ENCODE measurements around the gene CLMN. TPM values are rescaled to one million over a fixed set of nuclear protein-coding genes. Genes with fewer than 3 reads are reported as not detected.
"Not testable (repeated sequence)": the region's sequence is repeated elsewhere in the genome, so short reads cannot be mapped to it uniquely, and the experiment has no call there.

The CLMN gene
- total and polyA plus RNA-seq, 2 donors, result 0.71 to 1.9 TPM

DNA sequence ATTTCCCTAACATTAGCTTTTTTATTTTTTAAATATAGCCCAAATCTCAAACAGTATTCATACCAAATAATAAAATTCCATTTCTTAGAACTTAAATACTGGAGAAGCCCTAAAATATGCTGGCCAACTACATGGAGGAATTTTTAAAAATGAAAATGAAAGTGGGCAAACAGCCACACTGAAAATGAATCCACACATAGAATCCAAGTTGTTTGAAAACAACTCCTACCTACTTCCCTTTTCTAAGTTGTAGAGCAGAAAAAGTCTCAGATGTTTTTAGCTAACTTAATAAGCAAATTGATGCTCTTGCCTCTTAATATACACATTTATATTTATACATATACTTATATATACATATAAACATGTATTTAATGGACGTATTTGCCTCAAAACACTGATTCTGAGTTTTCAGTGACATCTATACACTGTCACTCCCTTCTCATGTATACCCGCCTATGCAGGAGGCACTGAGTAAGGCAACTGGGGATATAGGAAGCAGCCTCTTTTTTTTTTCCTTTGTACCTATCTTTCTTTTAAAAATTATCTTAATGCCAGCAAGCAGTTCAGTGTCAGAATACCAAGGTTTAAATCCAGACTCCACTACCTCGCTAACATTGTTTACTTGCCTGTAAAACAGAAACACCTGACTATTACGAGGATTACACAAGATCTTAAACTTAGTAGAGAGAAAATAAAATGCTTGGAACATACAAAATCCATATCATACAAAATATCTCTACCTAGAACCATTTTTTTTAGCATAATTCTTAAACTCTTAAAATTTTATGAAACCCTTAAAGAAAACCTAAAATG, 175.7 kb downstream of the CLMN start:
- H3K27me3 ChIP-seq (ENCODE audit: control insufficient read depth in 2 of 2, insufficient read depth in 1 of 2, low read length in 1 of 2), result no peaks in the 10 kb centered on the region
- DNase-seq (ENCODE audit: low read depth in 6 of 9, low spot score in 9 of 9), result peak in 1 of 9 donors; percentile 21
- no peaks in the 10 kb centered on the region for H3K4me1 ChIP-seq (ENCODE audit: control insufficient read depth in 2 of 2, insufficient read depth in 2 of 2, low read length in 2 of 2)
- H3K4me3 ChIP-seq (ENCODE audit: low read length in 2 of 2), result no peak overlapping the region
- 72% methylated on average over 4 of the region's 4 CpGs for WGBS
- no peaks in the 10 kb centered on the region for H3K36me3 ChIP-seq (ENCODE audit: control insufficient read depth in 2 of 2, insufficient read depth in 2 of 2, low read length in 1 of 2)
- H3K9me3 ChIP-seq (ENCODE audit: control insufficient read depth in 2 of 2, insufficient read depth in 1 of 2, low read length in 1 of 2), result peaks cover 0 to 8% of the 10 kb centered on the region in 2 donors
- peak overlapping the region in 1 of 2 donors; percentile 28 for H3K27ac ChIP-seq (ENCODE audit: low read depth in 1 of 2, low read length in 1 of 2)

DNA sequence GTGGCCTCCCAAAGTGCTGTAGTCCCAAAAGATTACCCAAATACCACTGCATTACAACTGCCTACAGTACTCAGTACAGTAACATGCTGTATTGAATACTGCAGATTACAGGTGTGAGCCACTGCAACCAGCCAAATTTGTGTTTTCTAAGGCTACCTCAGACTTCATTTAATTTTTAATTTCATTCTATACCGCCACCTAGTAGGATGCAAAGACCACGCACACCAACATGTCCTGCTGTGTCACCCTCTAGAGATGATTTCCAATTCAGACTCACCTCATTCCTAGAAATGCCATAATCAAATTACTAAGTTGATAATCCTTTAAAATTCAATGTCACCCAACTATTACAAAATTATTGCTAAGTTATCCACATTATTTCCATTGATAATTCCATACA, 177.5 kb downstream of the CLMN start:
- Histone ChIP-seq H3K27ac (ENCODE audit: low read depth in 1 of 2, low read length in 1 of 2) (no peak overlapping the region), H3K4me1 (ENCODE audit: control insufficient read depth in 2 of 2, insufficient read depth in 2 of 2, low read length in 2 of 2) (no peaks in the 10 kb centered on the region), H3K9me3 (ENCODE audit: control insufficient read depth in 2 of 2, insufficient read depth in 1 of 2, low read length in 1 of 2) (peaks cover 0 to 8% of the 10 kb centered on the region in 2 donors), H3K36me3 (ENCODE audit: control insufficient read depth in 2 of 2, insufficient read depth in 2 of 2, low read length in 1 of 2) (no peaks in the 10 kb centered on the region), H3K4me3 (ENCODE audit: low read length in 2 of 2) (no peak overlapping the region), H3K27me3 (ENCODE audit: control insufficient read depth in 2 of 2, insufficient read depth in 1 of 2, low read length in 1 of 2) (no peaks in the 10 kb centered on the region)
- no peak for DNase-seq (ENCODE audit: low read depth in 6 of 9, low spot score in 9 of 9)
- WGBS, result 98% methylated on average over 2 of the region's 2 CpGs

DNA sequence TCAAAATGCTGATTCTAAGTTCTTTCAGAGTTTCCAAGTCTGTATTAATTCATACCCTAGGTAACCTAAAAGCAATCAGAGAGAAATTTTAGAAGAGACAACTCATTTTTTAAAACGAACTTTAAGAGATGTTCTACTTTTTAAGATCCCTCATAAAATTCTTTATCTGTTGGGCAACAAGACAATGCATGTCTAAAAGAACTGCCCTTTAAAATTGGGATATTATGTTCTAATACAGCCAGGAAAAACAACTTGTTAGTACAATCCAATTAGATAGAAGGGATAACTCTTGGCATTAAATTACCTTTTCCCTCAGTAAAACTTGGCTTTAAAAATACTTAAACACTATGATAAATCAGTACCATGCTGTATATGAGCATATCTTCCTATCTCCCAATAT, 178.0 kb downstream of the CLMN start:
- H3K27me3 ChIP-seq (ENCODE audit: control insufficient read depth in 2 of 2, insufficient read depth in 1 of 2, low read length in 1 of 2), result no peaks in the 10 kb centered on the region
- no peak overlapping the region for H3K27ac ChIP-seq (ENCODE audit: low read depth in 1 of 2, low read length in 1 of 2)
- WGBS, result 94% methylated on average over 1 of the region's 1 CpG
- H3K36me3 ChIP-seq (ENCODE audit: control insufficient read depth in 2 of 2, insufficient read depth in 2 of 2, low read length in 1 of 2), result no peaks in the 10 kb centered on the region
- H3K4me3 ChIP-seq (ENCODE audit: low read length in 2 of 2), result no peak overlapping the region
- no peaks in the 10 kb centered on the region for H3K4me1 ChIP-seq (ENCODE audit: control insufficient read depth in 2 of 2, insufficient read depth in 2 of 2, low read length in 2 of 2)
- DNase-seq (ENCODE audit: low read depth in 6 of 9, low spot score in 9 of 9), result no peak
- H3K9me3 ChIP-seq (ENCODE audit: control insufficient read depth in 2 of 2, insufficient read depth in 1 of 2, low read length in 1 of 2), result peaks cover 0 to 8% of the 10 kb centered on the region in 2 donors

DNA sequence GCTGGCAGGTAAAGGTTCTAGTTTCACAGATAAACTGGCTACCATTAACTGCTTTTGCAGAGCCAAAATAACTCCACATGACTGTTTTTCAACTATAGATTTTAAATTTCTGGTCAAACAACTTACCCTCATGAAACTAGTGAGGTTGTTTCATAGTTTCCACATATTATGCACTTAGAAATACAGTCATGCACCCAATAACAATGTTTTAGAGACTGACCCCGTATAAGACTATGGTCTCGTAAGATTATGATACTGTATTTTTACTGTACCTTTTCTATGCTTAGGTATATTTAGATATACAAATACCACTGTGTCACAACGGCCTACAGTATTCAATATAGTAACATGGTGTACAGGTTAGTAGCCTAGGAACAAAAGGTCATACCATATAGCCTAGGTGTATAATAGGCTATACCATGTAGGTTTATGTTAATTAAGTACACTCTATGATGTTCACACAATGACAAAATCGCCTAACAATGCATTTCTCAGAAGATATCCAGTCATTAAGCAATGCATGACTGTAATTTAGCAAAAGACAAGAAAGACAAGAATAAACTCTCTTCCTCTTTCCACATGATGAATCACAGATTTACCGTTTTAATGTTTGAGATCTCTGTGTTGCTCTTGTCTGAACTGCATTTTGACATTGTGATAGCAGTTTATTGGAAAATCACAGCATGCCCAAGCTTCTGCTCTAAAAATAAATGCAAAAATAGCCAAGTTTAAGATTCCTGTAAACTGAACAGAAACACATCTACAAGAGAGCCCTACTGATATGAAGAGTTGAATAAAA, 179.4 kb downstream of the CLMN start:
- WGBS, result 92% methylated on average over 5 of the region's 5 CpGs
- Histone ChIP-seq H3K4me3 (ENCODE audit: low read length in 2 of 2) (no peak overlapping the region), H3K27me3 (ENCODE audit: control insufficient read depth in 2 of 2, insufficient read depth in 1 of 2, low read length in 1 of 2) (no peaks in the 10 kb centered on the region), H3K27ac (ENCODE audit: low read depth in 1 of 2, low read length in 1 of 2) (no peak overlapping the region), H3K36me3 (ENCODE audit: control insufficient read depth in 2 of 2, insufficient read depth in 2 of 2, low read length in 1 of 2) (peaks cover 0 to 3% of the 10 kb centered on the region in 2 donors), H3K4me1 (ENCODE audit: control insufficient read depth in 2 of 2, insufficient read depth in 2 of 2, low read length in 2 of 2) (no peaks in the 10 kb centered on the region), H3K9me3 (ENCODE audit: control insufficient read depth in 2 of 2, insufficient read depth in 1 of 2, low read length in 1 of 2) (no peaks in the 10 kb centered on the region)
- DNase-seq (ENCODE audit: low read depth in 6 of 9, low spot score in 9 of 9), result no peak

DNA sequence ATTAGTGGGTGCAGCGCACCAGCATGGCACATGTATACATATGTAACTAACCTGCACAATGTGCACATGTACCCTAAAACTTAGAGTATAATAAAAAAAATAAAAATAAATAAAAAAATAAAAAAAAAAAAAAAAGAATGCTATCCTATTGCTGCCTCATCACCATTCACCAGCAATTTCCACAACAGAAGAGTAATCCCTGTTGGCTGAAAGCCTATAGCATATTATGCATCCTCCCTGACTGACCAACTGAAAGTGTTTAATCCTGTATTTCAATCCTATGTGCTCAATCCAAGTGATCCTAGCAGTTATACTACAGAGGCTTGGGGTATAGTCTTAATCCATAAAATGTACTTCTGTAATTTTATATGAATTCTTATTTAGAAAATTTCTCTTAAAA, 180.8 kb downstream of the CLMN start:
- Histone ChIP-seq H3K4me3 (ENCODE audit: low read length in 2 of 2) (no peak overlapping the region), H3K27ac (ENCODE audit: low read depth in 1 of 2, low read length in 1 of 2) (no peak overlapping the region), H3K9me3 (ENCODE audit: control insufficient read depth in 2 of 2, insufficient read depth in 1 of 2, low read length in 1 of 2) (no peaks in the 10 kb centered on the region), H3K4me1 (ENCODE audit: control insufficient read depth in 2 of 2, insufficient read depth in 2 of 2, low read length in 2 of 2) (no peaks in the 10 kb centered on the region), H3K36me3 (ENCODE audit: control insufficient read depth in 2 of 2, insufficient read depth in 2 of 2, low read length in 1 of 2) (peaks cover 0 to 5% of the 10 kb centered on the region in 2 donors), H3K27me3 (ENCODE audit: control insufficient read depth in 2 of 2, insufficient read depth in 1 of 2, low read length in 1 of 2) (no peaks in the 10 kb centered on the region)
- DNase-seq (ENCODE audit: low read depth in 6 of 9, low spot score in 9 of 9), result no peak
- WGBS, result no CpG with 5 or more reads among the region's 1 CpG

DNA sequence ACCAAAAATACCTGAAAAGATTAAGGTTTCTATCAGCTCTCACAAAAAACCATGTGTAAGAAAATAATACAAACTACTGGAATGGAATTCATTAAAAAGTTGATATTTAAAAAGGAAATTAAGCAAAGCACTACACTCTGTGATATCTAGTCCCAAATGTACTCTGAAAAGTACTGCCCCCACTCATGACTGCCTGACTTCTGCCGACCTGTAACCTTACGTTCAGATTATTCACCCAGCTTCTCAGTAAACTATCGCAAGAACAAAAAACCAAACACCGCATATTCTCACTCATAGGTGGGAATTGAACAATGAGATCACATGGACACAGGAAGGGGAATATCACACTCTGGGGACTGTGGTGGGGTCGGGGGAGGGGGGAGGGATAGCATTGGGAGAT, 181.3 kb downstream of the CLMN start:
- 98% methylated on average over 4 of the region's 5 CpGs for WGBS
- H3K4me1 ChIP-seq (ENCODE audit: control insufficient read depth in 2 of 2, insufficient read depth in 2 of 2, low read length in 2 of 2); H3K36me3 ChIP-seq (ENCODE audit: control insufficient read depth in 2 of 2, insufficient read depth in 2 of 2, low read length in 1 of 2); DNase-seq (ENCODE audit: low read depth in 6 of 9, low spot score in 9 of 9); H3K9me3 ChIP-seq (ENCODE audit: control insufficient read depth in 2 of 2, insufficient read depth in 1 of 2, low read length in 1 of 2); H3K27ac ChIP-seq (ENCODE audit: low read depth in 1 of 2, low read length in 1 of 2); H3K27me3 ChIP-seq (ENCODE audit: control insufficient read depth in 2 of 2, insufficient read depth in 1 of 2, low read length in 1 of 2); H3K4me3 ChIP-seq (ENCODE audit: low read length in 2 of 2): not testable (repeated sequence)

DNA sequence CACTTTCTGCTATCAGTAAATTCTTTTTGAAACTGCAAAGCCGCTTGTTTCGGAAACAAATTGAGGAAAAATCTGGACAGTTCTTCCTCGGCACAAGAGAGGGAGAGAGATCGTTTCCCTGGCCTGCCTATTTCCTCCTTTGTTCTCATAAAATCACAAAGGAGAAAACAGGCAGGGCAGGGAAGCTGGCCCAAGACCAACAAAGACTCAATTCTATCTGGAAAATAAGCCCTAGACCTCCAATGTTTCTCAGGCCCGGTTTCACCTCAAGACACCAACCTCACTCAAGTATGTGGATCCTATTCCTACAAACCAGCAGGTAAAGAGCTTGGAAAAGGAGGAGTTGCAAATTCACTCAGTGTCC, 181.9 kb downstream of the CLMN start:
- peaks cover 3 to 5% of the 10 kb centered on the region in 2 donors for H3K36me3 ChIP-seq (ENCODE audit: control insufficient read depth in 2 of 2, insufficient read depth in 2 of 2, low read length in 1 of 2)
- WGBS, result 93% methylated on average over 5 of the region's 5 CpGs
- no peaks in the 10 kb centered on the region for H3K27me3 ChIP-seq (ENCODE audit: control insufficient read depth in 2 of 2, insufficient read depth in 1 of 2, low read length in 1 of 2)
- no peak overlapping the region for H3K4me3 ChIP-seq (ENCODE audit: low read length in 2 of 2)
- DNase-seq (ENCODE audit: low read depth in 6 of 9, low spot score in 9 of 9), result no peak
- H3K9me3 ChIP-seq (ENCODE audit: control insufficient read depth in 2 of 2, insufficient read depth in 1 of 2, low read length in 1 of 2), result no peaks in the 10 kb centered on the region
- no peaks in the 10 kb centered on the region for H3K4me1 ChIP-seq (ENCODE audit: control insufficient read depth in 2 of 2, insufficient read depth in 2 of 2, low read length in 2 of 2)
- no peak overlapping the region for H3K27ac ChIP-seq (ENCODE audit: low read depth in 1 of 2, low read length in 1 of 2)

DNA sequence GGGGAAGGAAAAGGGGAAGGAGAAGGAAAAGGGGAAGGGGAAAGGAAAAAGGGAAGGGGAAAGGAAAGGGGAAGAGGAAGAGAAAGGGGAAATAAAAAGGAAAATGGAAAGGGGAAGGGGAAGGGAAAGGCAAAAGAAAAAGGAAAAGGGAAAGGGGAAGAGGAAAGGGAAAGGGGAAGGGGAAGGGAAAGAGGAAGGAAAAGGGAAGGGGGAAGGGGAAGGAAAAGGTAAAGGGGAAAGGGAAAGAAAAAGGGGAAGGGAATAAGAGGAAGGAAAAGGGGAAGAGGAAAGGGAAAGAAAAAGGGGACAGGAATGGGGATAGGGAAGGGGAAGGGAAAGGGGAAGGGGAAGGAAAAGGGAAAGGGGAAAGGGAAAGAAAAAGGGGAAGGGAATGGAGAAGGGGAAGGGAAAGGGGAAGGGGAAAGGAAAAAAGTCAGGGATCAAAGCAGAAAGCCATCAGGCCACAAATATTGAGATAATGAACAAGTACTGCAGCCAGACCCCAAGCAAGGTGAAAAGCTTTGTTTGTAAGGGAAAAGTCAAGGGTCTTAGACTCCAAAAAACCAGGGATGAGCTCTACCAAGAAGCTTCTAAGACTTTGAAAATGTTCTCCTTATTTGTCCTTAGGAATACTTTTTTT, 182.4 kb downstream of the CLMN start:
- no peaks in the 10 kb centered on the region for H3K27me3 ChIP-seq (ENCODE audit: control insufficient read depth in 2 of 2, insufficient read depth in 1 of 2, low read length in 1 of 2)
- no peaks in the 10 kb centered on the region for H3K9me3 ChIP-seq (ENCODE audit: control insufficient read depth in 2 of 2, insufficient read depth in 1 of 2, low read length in 1 of 2)
- H3K4me1 ChIP-seq (ENCODE audit: control insufficient read depth in 2 of 2, insufficient read depth in 2 of 2, low read length in 2 of 2), result no peaks in the 10 kb centered on the region
- peaks cover 3 to 7% of the 10 kb centered on the region in 2 donors for H3K36me3 ChIP-seq (ENCODE audit: control insufficient read depth in 2 of 2, insufficient read depth in 2 of 2, low read length in 1 of 2)
- no peak overlapping the region for H3K27ac ChIP-seq (ENCODE audit: low read depth in 1 of 2, low read length in 1 of 2)
- H3K4me3 ChIP-seq (ENCODE audit: low read length in 2 of 2), result no peak overlapping the region
- DNase-seq (ENCODE audit: low read depth in 6 of 9, low spot score in 9 of 9), result no peak

DNA sequence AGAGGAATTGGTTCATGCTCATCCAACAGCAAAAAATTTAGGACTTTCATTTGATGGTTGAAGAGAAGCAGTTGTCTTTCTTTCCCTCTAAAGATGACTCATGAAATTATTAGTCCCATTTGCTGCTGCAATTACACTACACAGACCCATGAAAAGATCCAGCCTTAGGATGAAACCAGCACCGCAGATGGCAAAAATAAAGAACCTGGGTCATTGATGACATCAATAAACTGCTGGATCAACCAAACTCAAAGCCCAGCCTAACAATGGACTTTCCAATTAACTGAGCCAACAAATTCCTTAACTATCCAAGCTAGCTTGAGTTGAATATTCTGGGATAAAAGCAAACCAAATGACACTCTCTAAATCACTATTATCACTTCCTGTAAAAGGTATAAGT, 183.1 kb downstream of the CLMN start:
- Histone ChIP-seq H3K4me3 (ENCODE audit: low read length in 2 of 2) (no peak overlapping the region), H3K27ac (ENCODE audit: low read depth in 1 of 2, low read length in 1 of 2) (no peak overlapping the region), H3K9me3 (ENCODE audit: control insufficient read depth in 2 of 2, insufficient read depth in 1 of 2, low read length in 1 of 2) (no peaks in the 10 kb centered on the region), H3K27me3 (ENCODE audit: control insufficient read depth in 2 of 2, insufficient read depth in 1 of 2, low read length in 1 of 2) (no peaks in the 10 kb centered on the region), H3K36me3 (ENCODE audit: control insufficient read depth in 2 of 2, insufficient read depth in 2 of 2, low read length in 1 of 2) (peaks cover 3 to 8% of the 10 kb centered on the region in 2 donors), H3K4me1 (ENCODE audit: control insufficient read depth in 2 of 2, insufficient read depth in 2 of 2, low read length in 2 of 2) (no peaks in the 10 kb centered on the region)
- 96% methylated on average over 1 of the region's 1 CpG for WGBS
- no peak for DNase-seq (ENCODE audit: low read depth in 6 of 9, low spot score in 9 of 9)
